ENCODE measurements around the gene LARP4B. TPM values are rescaled to one million over a fixed set of nuclear protein-coding genes. Genes with fewer than 3 reads are reported as not detected.

The LARP4B gene
- polyA plus RNA-seq, 2 of the 4 experiments (the other 2 are of a cell fraction), result 25.5 to 54.2 TPM

DNA sequence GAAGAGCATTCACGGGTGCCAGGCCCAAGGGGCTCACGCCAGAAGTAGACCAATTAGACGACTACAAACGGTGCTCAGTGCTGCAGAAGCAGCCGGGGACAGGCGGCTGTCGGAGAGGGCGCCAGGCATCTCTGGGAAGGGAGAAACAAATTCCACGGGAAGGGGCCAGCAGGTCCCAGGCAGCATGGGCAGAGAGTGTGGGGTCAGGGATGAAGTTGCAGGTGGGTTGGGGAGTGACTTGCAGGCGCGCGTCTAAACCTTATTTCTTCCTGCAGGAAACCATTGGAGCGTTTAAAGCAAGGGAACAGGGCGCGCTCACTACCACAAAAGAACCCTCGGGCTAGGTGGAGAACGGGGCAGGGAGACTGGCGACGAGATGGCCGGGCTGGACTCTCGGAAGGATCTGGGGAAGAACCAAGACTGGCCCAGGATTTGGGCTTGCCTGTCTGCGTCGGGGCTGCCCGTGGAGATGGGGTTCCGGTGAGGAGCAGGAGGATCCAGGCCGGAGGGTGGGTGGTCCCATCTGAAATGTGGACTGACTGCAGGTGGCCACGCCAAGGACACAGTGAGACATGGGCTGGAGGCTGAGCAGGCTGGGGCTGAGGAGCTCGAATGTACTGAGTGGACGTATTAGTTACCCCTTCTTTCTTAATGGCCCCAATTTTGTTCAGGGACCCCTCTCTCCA lies 125.7 kb downstream of the LARP4B start:
- ATAC-seq, result no peak; a peak in 1 of 6 replicates
- no peak overlapping the region for H3K27ac ChIP-seq
- DNase-seq (ENCODE audit: low read depth in 1 of 2, low spot score in 1 of 2), result no peak
- WGBS (ENCODE audit: missing lambda C conversion rate), result 93% methylated on average over 29 of the region's 29 CpGs
- H3K4me1 ChIP-seq, result no peaks in the 10 kb centered on the region
- TF ChIP-seq ZNF302 (CRISPR knock-in tag; IDR thresholded peaks at IDR 0.05) (no peak), NFE2L2 (conservative IDR thresholded peaks at IDR 0.05; ENCODE audit: low read length) (no peak), FOSL2 (IDR thresholded peaks at IDR 0.05) (no peak), FOSL2 (CRISPR knock-in tag; IDR thresholded peaks at IDR 0.05) (no peak), RARB (CRISPR knock-in tag; IDR thresholded peaks at IDR 0.05) (no peak), GATA3 (IDR thresholded peaks at IDR 0.05; ENCODE audit: borderline replicate concordance) (no peak)
- TF ChIP-seq, protein P1, sequence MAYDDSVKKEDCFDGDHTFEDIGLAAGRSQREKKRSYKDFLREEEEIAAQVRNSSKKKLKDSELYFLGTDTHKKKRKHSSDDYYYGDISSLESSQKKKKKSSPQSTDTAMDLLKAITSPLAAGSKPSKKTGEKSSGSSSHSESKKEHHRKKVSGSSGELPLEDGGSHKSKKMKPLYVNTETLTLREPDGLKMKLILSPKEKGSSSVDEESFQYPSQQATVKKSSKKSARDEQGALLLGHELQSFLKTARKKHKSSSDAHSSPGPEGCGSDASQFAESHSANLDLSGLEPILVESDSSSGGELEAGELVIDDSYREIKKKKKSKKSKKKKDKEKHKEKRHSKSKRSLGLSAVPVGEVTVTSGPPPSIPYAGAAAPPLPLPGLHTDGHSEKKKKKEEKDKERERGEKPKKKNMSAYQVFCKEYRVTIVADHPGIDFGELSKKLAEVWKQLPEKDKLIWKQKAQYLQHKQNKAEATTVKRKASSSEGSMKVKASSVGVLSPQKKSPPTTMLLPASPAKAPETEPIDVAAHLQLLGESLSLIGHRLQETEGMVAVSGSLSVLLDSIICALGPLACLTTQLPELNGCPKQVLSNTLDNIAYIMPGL (CRISPR knock-in tag; IDR thresholded peaks at IDR 0.05; ENCODE audit: borderline replicate concordance), result no peak
- TF ChIP-seq, protein P2, sequence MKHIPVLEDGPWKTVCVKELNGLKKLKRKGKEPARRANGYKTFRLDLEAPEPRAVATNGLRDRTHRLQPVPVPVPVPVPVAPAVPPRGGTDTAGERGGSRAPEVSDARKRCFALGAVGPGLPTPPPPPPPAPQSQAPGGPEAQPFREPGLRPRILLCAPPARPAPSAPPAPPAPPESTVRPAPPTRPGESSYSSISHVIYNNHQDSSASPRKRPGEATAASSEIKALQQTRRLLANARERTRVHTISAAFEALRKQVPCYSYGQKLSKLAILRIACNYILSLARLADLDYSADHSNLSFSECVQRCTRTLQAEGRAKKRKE (CRISPR knock-in tag; IDR thresholded peaks at IDR 0.05; ENCODE audit: low read depth), result no peak
- no peak overlapping the region for H3K4me3 ChIP-seq
- ChIA-PET POLR2A (no interaction called here), CTCF (interaction anchor here (1.9 to 2.0 kb wide), 2 partner anchors 14 to 17 kb away, joined by 5 to 7 read pairs; no protein-coding TSS in a partner anchor)
- no peak overlapping the region for H3K4me2 ChIP-seq
- no peaks in the 10 kb centered on the region for H3K9me3 ChIP-seq
- FAIRE-seq, result no peak

DNA sequence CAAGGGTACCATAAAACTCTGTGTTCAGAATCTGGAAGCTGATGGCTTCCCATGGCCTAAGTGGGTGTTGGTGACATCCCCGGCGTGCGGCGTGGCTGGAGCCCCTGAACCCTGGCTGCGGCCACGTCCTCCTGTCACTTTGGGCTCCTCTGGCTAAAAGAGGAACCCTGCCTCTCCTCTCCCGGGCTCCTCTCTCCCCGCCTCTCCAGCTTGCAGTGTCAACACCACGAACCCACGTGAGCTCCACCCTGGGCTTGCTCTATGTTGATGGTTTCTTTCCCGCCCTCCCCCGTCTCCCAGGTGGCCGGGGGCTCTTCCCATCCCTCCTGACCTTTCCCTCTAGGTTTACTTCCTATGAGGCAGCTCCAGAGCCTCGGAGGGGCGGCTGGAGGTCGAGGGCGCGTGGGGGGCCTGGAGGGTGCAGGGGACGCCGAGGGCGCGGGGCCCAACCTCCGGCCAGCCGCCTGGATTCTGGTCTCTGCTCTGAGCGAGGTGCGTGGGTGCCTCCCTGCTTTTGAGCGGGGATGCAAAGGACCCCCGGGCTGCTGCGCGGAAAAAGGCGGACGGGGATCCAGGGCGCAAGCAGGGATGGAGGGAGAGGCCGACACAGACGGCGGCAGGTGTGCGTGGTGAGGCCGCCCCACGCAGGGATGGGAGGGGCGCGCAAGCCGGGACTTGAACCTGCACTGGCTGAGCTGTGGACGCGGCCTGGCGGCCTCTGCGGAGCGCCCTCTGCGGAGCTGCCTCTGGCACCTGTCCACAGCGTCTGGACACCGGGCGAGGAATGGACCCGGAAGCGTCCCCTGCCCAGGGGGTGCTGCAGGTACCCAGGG lies 126.5 kb downstream of the LARP4B start:
- ATAC-seq (no peak), DNase-seq (ENCODE audit: low read depth in 1 of 2, low spot score in 1 of 2) (no peak), FAIRE-seq (no peak)
- H3K4me2 ChIP-seq, result no peak overlapping the region
- TF ChIP-seq JUN (IDR thresholded peaks at IDR 0.05), result 0 out of 5 replicates have a peak, but pooled peaks of 1 of the 2 experiments have one; percentile 20
- TF ChIP-seq ESRRA (IDR thresholded peaks at IDR 0.05; ENCODE audit: borderline replicate concordance, low read length), result no peak
- TF ChIP-seq CBX8 (IDR thresholded peaks at IDR 0.05), result no peak
- H3K27ac ChIP-seq, result no peak overlapping the region
- no peaks in the 10 kb centered on the region for H3K4me1 ChIP-seq
- ChIA-PET CTCF (interaction anchor here (0.9 kb wide), 1 partner anchor 16 kb away, joined by 3 read pairs; no protein-coding TSS in a partner anchor), POLR2A (no interaction called here)
- no peaks in the 10 kb centered on the region for H3K9me3 ChIP-seq
- no peak overlapping the region for H3K4me3 ChIP-seq
- 94% methylated on average over 46 of the region's 53 CpGs for WGBS (ENCODE audit: missing lambda C conversion rate)

DNA sequence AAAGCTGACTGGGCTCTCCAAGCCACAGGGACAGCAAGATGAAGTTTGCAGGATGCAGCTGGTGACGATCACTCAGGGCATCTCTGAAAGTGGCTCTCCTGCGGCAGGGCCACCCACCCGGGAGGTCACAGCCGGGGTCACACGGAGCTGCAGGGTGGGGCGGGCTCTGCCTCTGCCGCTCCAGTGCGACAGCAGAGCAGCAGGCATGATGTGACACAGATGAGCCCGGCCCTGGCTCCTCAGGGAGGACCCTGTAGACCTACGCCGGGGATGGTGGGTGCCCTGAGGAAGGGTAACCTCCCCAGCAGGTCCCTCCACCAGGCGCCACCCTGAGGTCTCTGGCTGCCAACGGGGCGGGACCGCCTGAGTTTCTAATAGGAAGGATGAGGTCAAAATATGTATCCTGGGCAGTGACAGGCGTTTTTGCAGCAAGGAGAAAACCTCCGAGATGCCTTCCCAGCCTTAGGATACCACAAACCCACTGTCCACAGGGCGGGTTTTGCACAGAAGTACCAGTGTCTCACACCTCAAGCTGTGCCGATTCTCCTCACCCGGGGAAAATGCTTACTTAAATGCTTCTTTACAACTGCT lies 127.2 kb downstream of the LARP4B start:
- TF ChIP-seq MYC (IDR thresholded peaks at IDR 0.05; ENCODE audit: borderline replicate concordance, low read length) (no peak), CEBPB (IDR thresholded peaks at IDR 0.05) (no peak), EP300 (IDR thresholded peaks at IDR 0.05) (no peak), MAZ (IDR thresholded peaks at IDR 0.05; ENCODE audit: borderline replicate concordance, low read depth, low read length) (no peak), CHD2 (IDR thresholded peaks at IDR 0.05; ENCODE audit: low read length, partially characterized antibody) (no peak)
- TF ChIP-seq, protein P3, sequence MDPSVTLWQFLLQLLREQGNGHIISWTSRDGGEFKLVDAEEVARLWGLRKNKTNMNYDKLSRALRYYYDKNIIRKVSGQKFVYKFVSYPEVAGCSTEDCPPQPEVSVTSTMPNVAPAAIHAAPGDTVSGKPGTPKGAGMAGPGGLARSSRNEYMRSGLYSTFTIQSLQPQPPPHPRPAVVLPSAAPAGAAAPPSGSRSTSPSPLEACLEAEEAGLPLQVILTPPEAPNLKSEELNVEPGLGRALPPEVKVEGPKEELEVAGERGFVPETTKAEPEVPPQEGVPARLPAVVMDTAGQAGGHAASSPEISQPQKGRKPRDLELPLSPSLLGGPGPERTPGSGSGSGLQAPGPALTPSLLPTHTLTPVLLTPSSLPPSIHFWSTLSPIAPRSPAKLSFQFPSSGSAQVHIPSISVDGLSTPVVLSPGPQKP (IDR thresholded peaks at IDR 0.05; ENCODE audit: low read depth, low read length), result no peak
- Histone ChIP-seq H3K9me3 (no peaks in the 10 kb centered on the region), H3K4me3 (no peak overlapping the region), H3K4me2 (no peak overlapping the region), H3K4me1 (no peaks in the 10 kb centered on the region), H3K27ac (no peak overlapping the region)
- ChIA-PET POLR2A (no interaction called here), CTCF (interaction anchor here (0.6 to 1.7 kb wide), 3 partner anchors 15 to 16 kb away, joined by 3 to 9 read pairs (median 3); no protein-coding TSS in a partner anchor)
- 90% methylated on average over 15 of the region's 20 CpGs for WGBS (ENCODE audit: missing lambda C conversion rate)
- FAIRE-seq, result no peak
- DNase-seq (ENCODE audit: low read depth in 1 of 2, low spot score in 1 of 2), result no peak
- ATAC-seq, result no peak

All from A549 (cell line).